Measurements from ENCODE around the gene MYH11.
"Not testable (repeated sequence)": the region's sequence is repeated elsewhere in the genome, so short reads cannot be mapped to it uniquely, and the experiment has no call there.

Gene MYH11

GRCh38 chr16:15876503-15876902 lies 19.7 kb upstream of the MYH11 start:
- DNase-seq (ENCODE audit: low spot score), result no peak

- peak; percentile 49 for DNase-seq (ENCODE audit: low spot score)
Measured at GRCh38 chr16:15874745-15875314, 18.0 kb upstream of the MYH11 start.

GRCh38 chr16:15873737-15874136 lies 16.9 kb upstream of the MYH11 start:
- DNase-seq (ENCODE audit: low spot score), result no peak

GRCh38 chr16:15873301-15873700 lies 16.5 kb upstream of the MYH11 start:
- DNase-seq (ENCODE audit: low spot score), result no peak

- no peak for DNase-seq (ENCODE audit: low spot score)
Measured at GRCh38 chr16:15870011-15870410, 13.2 kb upstream of the MYH11 start.

GRCh38 chr16:15866451-15866850 lies 9.6 kb upstream of the MYH11 start:
- DNase-seq (ENCODE audit: low spot score), result no peak

- no peak for DNase-seq (ENCODE audit: low spot score)
Measured at GRCh38 chr16:15865742-15866141, 8.9 kb upstream of the MYH11 start.

GRCh38 chr16:15864939-15865338 lies 8.1 kb upstream of the MYH11 start:
- DNase-seq (ENCODE audit: low spot score), result no peak

GRCh38 chr16:15861996-15862395 lies 5.2 kb upstream of the MYH11 start:
- no peak for DNase-seq (ENCODE audit: low spot score)

GRCh38 chr16:15858921-15859668 lies 2.3 kb upstream of the MYH11 start:
- no peak for DNase-seq (ENCODE audit: low spot score)

- no peak for DNase-seq (ENCODE audit: low spot score)
Measured at GRCh38 chr16:15857724-15858560, 1.1 kb upstream of the MYH11 start.

- DNase-seq (ENCODE audit: low spot score), result no peak
Measured at GRCh38 chr16:15856182-15856581, 646 bp downstream of the MYH11 start.

GRCh38 chr16:15855704-15856003 lies 1.2 kb downstream of the MYH11 start:
- DNase-seq (ENCODE audit: low spot score), result no peak

- no peak for DNase-seq (ENCODE audit: low spot score)
Measured at GRCh38 chr16:15854906-15855703, 1.7 kb downstream of the MYH11 start.

- DNase-seq (ENCODE audit: low spot score), result no peak
Measured at GRCh38 chr16:15854061-15854460, 2.8 kb downstream of the MYH11 start.

GRCh38 chr16:15853021-15853420 lies 3.8 kb downstream of the MYH11 start:
- DNase-seq (ENCODE audit: low spot score), result no peak

- DNase-seq (ENCODE audit: low spot score), result not testable (repeated sequence)
Measured at GRCh38 chr16:15850555-15850954, 6.3 kb downstream of the MYH11 start.

GRCh38 chr16:15849209-15849981 lies 7.4 kb downstream of the MYH11 start:
- no peak for DNase-seq (ENCODE audit: low spot score)

- DNase-seq (ENCODE audit: low spot score), result no peak
Measured at GRCh38 chr16:15847611-15848175, 9.1 kb downstream of the MYH11 start.

GRCh38 chr16:15846510-15846909 lies 10.3 kb downstream of the MYH11 start:
- no peak for DNase-seq (ENCODE audit: low spot score)

- no peak for DNase-seq (ENCODE audit: low spot score)
Measured at GRCh38 chr16:15843635-15844279, 13.1 kb downstream of the MYH11 start.
